ENCODE results near the gene FOXN3. TPM values are rescaled to one million over a fixed set of nuclear protein-coding genes. Genes with fewer than 3 reads are reported as not detected.

FOXN3 gene
- total and polyA plus RNA-seq, 10 of the 15 experiments (the other 5 are each of a cell fraction or from before 2014, with no cell fraction given), result 4.5 to 68.9 (median 29.7) TPM

DNA sequence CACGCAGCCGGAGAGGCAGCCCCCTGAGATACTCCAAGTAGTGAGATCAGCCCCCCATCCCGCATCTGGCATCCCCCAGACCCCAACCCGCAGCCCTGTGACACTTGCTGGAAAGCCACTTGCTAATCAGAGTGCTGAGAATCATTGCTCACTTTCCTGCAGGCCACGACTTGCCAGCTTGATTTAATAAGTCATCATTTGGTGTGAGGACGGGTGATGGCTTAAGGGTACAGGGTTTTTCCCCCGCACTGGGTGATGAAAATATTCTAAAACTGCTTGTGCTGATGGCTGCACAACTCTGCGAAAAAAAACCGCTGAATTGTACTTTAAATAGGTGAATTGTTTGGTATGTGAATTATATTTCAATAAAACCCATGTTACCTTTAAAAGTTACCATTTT lies 171.2 kb downstream of the FOXN3 start (continued):
- TF ChIP-seq, protein P1, sequence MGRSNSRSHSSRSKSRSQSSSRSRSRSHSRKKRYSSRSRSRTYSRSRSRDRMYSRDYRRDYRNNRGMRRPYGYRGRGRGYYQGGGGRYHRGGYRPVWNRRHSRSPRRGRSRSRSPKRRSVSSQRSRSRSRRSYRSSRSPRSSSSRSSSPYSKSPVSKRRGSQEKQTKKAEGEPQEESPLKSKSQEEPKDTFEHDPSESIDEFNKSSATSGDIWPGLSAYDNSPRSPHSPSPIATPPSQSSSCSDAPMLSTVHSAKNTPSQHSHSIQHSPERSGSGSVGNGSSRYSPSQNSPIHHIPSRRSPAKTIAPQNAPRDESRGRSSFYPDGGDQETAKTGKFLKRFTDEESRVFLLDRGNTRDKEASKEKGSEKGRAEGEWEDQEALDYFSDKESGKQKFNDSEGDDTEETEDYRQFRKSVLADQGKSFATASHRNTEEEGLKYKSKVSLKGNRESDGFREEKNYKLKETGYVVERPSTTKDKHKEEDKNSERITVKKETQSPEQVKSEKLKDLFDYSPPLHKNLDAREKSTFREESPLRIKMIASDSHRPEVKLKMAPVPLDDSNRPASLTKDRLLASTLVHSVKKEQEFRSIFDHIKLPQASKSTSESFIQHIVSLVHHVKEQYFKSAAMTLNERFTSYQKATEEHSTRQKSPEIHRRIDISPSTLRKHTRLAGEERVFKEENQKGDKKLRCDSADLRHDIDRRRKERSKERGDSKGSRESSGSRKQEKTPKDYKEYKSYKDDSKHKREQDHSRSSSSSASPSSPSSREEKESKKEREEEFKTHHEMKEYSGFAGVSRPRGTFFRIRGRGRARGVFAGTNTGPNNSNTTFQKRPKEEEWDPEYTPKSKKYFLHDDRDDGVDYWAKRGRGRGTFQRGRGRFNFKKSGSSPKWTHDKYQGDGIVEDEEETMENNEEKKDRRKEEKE (IDR thresholded peaks at IDR 0.05), result no peak
- TF ChIP-seq GABPA (IDR thresholded peaks at IDR 0.05; ENCODE audit: low read depth) (no peak), HDAC6 (IDR thresholded peaks at IDR 0.05; ENCODE audit: unreplicated experiment) (no peak)

DNA sequence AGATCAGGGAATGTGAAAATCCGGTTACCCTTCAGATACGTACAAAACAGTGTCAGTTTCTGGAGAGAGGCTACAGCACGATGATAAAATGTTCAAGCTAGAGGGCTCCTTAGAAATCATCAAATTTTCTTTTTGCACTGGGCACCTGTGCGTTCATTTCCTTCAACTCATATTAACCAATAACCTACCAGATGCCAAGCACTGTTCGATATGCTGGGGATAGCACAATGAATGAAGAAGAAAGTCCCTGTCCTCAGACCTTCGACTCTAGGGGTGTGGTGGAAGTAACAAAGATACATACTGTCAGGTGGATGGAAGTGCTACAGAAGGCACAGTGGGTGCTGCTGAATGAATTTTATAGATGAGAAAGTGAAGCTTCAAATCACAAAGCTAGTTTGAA lies 172.3 kb downstream of the FOXN3 start:
- POLR2A ChIA-PET, result no interaction called here
- FAIRE-seq (no peak), ATAC-seq (no peak), DNase-seq (ENCODE audit: low read depth, low spot score) (no peak)
- CTCF ChIA-PET, result interaction anchor here (0.8 kb wide), 1 partner anchor 13 kb away, joined by 3 read pairs; no protein-coding TSS in a partner anchor
- SMC1A ChIA-PET (ENCODE audit: uncharacterized antibody, unreplicated experiment), result interaction anchor here (0.6 to 2.7 kb wide), 6 partner anchors 9 to 305 kb away, joined by 3 to 10 read pairs (median 4); no protein-coding TSS in a partner anchor
- Histone ChIP-seq H3K79me2 (ENCODE audit: control insufficient read depth, insufficient read depth, low read length) (peaks cover 2% of the 10 kb centered on the region), H4K20me1 (ENCODE audit: control insufficient read depth, insufficient read depth) (no peaks in the 10 kb centered on the region), H3K4me2 (ENCODE audit: control insufficient read depth, insufficient read depth) (no peak overlapping the region), H3K27ac (ENCODE audit: control insufficient read depth, insufficient read depth) (no peak overlapping the region), H3K9me3 (replicated peaks; ENCODE audit: control insufficient read depth, insufficient read depth, low read length) (no peaks in the 10 kb centered on the region), H3K4me1 (ENCODE audit: control insufficient read depth, insufficient read depth, low read length) (peaks cover 14% of the 10 kb centered on the region), H3K36me3 (ENCODE audit: control insufficient read depth in 2 of 2, insufficient read depth in 2 of 2, low read length in 1 of 2) (0 out of 4 replicates have a peak, but pooled peaks cover 0 to 5% of the 10 kb centered on the region in 2 experiments), H3K27me3 (replicated peaks in 1 of 2; ENCODE audit: control insufficient read depth in 2 of 2, insufficient read depth in 2 of 2, low read length in 1 of 2) (no peaks in the 10 kb centered on the region), H3K9ac (ENCODE audit: control insufficient read depth, insufficient read depth, low read length) (no peak overlapping the region), H2AFZ (ENCODE audit: control insufficient read depth, low read depth, low read length) (no peak overlapping the region), H3K4me3 (no peak overlapping the region)
- BruUV-seq (replicated peaks), result no TSS peak
- in situ Hi-C loops (cut with MboI), result no loop called here
- intact Hi-C loops (cut with micrococcal nuclease; ENCODE audit: unreplicated experiment), result no loop called here
- 74% methylated on average over 6 of the region's 6 CpGs for WGBS (ENCODE audit: insufficient coverage, insufficient replicate concordance, low lambda C conversion rate, missing lambda C conversion rate)
- TF ChIP-seq SPI1 (IDR thresholded peaks at IDR 0.05; ENCODE audit: borderline replicate concordance, insufficient read depth, low read depth, low read length) (no peak), DPF2 (IDR thresholded peaks at IDR 0.05) (no peak), NFYB (IDR thresholded peaks at IDR 0.05; ENCODE audit: insufficient read depth, low read depth, low read length) (no peak), RAD51 (IDR thresholded peaks at IDR 0.05) (no peak), POU2F2 (IDR thresholded peaks at IDR 0.05; ENCODE audit: borderline replicate concordance, low read depth, low read length) (no peak), RUNX3 (IDR thresholded peaks at IDR 0.05; ENCODE audit: low read length) (no peak), STAT3 (IDR thresholded peaks at IDR 0.05; ENCODE audit: low read depth, low read length) (no peak), SMAD1 (IDR thresholded peaks at IDR 0.05; ENCODE audit: low read depth, partially characterized antibody) (no peak), NBN (IDR thresholded peaks at IDR 0.05) (no peak), GATAD2B (conservative IDR thresholded peaks at IDR 0.05; ENCODE audit: low read depth) (no peak), MEF2B (IDR thresholded peaks at IDR 0.05; ENCODE audit: partially characterized antibody, poor library complexity, severe bottlenecking) (no peak), FOS (IDR thresholded peaks at IDR 0.05; ENCODE audit: borderline replicate concordance, extremely low read depth, insufficient read length) (no peak), ZSCAN29 (IDR thresholded peaks at IDR 0.05) (no peak)
- TF ChIP-seq, protein P2, sequence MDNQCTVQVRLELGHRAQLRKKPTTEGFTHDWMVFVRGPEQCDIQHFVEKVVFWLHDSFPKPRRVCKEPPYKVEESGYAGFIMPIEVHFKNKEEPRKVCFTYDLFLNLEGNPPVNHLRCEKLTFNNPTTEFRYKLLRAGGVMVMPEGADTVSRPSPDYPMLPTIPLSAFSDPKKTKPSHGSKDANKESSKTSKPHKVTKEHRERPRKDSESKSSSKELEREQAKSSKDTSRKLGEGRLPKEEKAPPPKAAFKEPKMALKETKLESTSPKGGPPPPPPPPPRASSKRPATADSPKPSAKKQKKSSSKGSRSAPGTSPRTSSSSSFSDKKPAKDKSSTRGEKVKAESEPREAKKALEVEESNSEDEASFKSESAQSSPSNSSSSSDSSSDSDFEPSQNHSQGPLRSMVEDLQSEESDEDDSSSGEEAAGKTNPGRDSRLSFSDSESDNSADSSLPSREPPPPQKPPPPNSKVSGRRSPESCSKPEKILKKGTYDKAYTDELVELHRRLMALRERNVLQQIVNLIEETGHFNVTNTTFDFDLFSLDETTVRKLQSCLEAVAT (IDR thresholded peaks at IDR 0.05), result no peak
- TF ChIP-seq, protein P3, sequence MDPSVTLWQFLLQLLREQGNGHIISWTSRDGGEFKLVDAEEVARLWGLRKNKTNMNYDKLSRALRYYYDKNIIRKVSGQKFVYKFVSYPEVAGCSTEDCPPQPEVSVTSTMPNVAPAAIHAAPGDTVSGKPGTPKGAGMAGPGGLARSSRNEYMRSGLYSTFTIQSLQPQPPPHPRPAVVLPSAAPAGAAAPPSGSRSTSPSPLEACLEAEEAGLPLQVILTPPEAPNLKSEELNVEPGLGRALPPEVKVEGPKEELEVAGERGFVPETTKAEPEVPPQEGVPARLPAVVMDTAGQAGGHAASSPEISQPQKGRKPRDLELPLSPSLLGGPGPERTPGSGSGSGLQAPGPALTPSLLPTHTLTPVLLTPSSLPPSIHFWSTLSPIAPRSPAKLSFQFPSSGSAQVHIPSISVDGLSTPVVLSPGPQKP (IDR thresholded peaks at IDR 0.05; ENCODE audit: low read depth, low read length), result no peak
- RAD21 ChIA-PET (ENCODE audit: unreplicated experiment), result interaction anchor here (0.9 kb wide), 1 partner anchor 68 kb away, joined by 3 read pairs; no protein-coding TSS in a partner anchor
